Breast epithelium (tissue), 3 donors: Measurements from ENCODE around the gene ACTN4.

Source experiments
- CTCF ChIP-seq, 3 donors: fragments of 450-650 bp; IDR thresholded peaks; one replicate each; pipeline ENCODE4 v1.5.1; 2016 to 2017; ENCODE audit warnings: antibody characterized with exemption in 3 of 3, mild to moderate bottlenecking in 3 of 3, moderate library complexity in 3 of 3
- POLR2AphosphoS5 ChIP-seq, 3 donors: sonication (generic); formaldehyde crosslinking; IDR thresholded peaks; one replicate each; pipeline ENCODE4 v1.6.1; 2017; ENCODE audit warnings: antibody characterized with exemption in 3 of 3

GRCh38 chr19:38701455-38702063 lies 54.1 kb downstream of the ACTN4 start:
- TF ChIP-seq CTCF (IDR thresholded peaks at IDR 0.05) (no peak), POLR2AphosphoS5 (IDR thresholded peaks at IDR 0.05) (no peak)
